Cardiac fibroblast (primary cell): ENCODE data around the gene FOXK2.

ENCODE experiments used
- DNase-seq, 2 donors: peaks; one replicate each; pipeline versions ENCODE4 v3.0.0 to v3.0.0-alpha.2; 2010; ENCODE audit warnings: low read depth in 2 of 2
- H3K4me3 ChIP-seq, 2 donors: replicated peaks in 1 of 2; 1 replicate in 1 of 2; 2 replicates in 1 of 2; pipeline ENCODE4 v1.5.1; 2011; ENCODE audit warnings: low read depth in 2 of 2, low read length in 2 of 2, mild to moderate bottlenecking in 2 of 2, moderate library complexity in 1 of 2
- CTCF ChIP-seq: IDR thresholded peaks from one replicate; pipeline ENCODE4 v1.5.1; 2011; ENCODE audit warnings: low read depth, mild to moderate bottlenecking, low read length, inconsistent platforms

Gene FOXK2

GRCh38 chr17:82518826-82519810 is at the start of gene FOXK2:
Gene FOXK2, plus strand, starts transcription at chr17:82519732. Its CDS starts 157 bp downstream, at chr17:82519889.
- H3K4me3 ChIP-seq = peak within 1 kb of the TSS; percentile 72 to 73
- no peak for TF ChIP-seq CTCF
- DNase-seq = peak; percentile 93 to 98

- H3K4me3 ChIP-seq = no peak overlapping the region
- no peak for DNase-seq
- no peak for TF ChIP-seq CTCF
Measured at GRCh38 chr17:82470065-82470464, 49.5 kb upstream of the FOXK2 start.

GRCh38 chr17:82474223-82475010 is 45.1 kb upstream of the FOXK2 start:
- DNase-seq = no peak
- no peak for TF ChIP-seq CTCF

GRCh38 chr17:82475458-82475857 is 44.1 kb upstream of the FOXK2 start:
- no peak overlapping the region for H3K4me3 ChIP-seq
- DNase-seq = peak in 1 of 2 donors; percentile 39
- TF ChIP-seq CTCF = no peak

More at GRCh38 chr17:82474223-82475010, 45.1 kb upstream of the FOXK2 start:
- no peak overlapping the region for H3K4me3 ChIP-seq

- DNase-seq = no peak
- no peak for TF ChIP-seq CTCF
- H3K4me3 ChIP-seq = no peak overlapping the region
Measured at GRCh38 chr17:82477934-82478333, 41.6 kb upstream of the FOXK2 start.

GRCh38 chr17:82479602-82480001 is 39.9 kb upstream of the FOXK2 start:
- no peak overlapping the region for H3K4me3 ChIP-seq
- DNase-seq = no peak
- no peak for TF ChIP-seq CTCF
